ENCODE data around the gene MED22.

MED22 gene

GRCh38 chr9:133315997-133316396 lies 31.9 kb downstream of the MED22 start:
- Histone ChIP-seq H3F3A (ENCODE audit: insufficient read depth) (no peaks in the 10 kb centered on the region), H4K20me1 (ENCODE audit: low read depth, low read length) (no peaks in the 10 kb centered on the region), H3K79me2 (ENCODE audit: insufficient read depth, low read length) (no peaks in the 10 kb centered on the region), H3K9me3 (ENCODE audit: insufficient read depth, low read length) (no peaks in the 10 kb centered on the region), H2AFZ (ENCODE audit: low read depth, low read length, severe bottlenecking) (no peak overlapping the region), H3K9me2 (replicated peaks; ENCODE audit: insufficient read depth, low read length) (no peaks in the 10 kb centered on the region), H3K36me3 (ENCODE audit: low read length) (no peaks in the 10 kb centered on the region), H3K4me2 (ENCODE audit: low read depth, low read length, poor library complexity, severe bottlenecking) (no peak overlapping the region), H3K9ac (ENCODE audit: low read length) (no peak overlapping the region), H3K27ac (ENCODE audit: low read depth, low read length) (no peak overlapping the region), H3K27me3 (ENCODE audit: low read length) (no peaks in the 10 kb centered on the region), H3K4me3 (ENCODE audit: insufficient read depth, low read length, poor library complexity, severe bottlenecking) (no peak overlapping the region)
- TF ChIP-seq, protein P1, sequence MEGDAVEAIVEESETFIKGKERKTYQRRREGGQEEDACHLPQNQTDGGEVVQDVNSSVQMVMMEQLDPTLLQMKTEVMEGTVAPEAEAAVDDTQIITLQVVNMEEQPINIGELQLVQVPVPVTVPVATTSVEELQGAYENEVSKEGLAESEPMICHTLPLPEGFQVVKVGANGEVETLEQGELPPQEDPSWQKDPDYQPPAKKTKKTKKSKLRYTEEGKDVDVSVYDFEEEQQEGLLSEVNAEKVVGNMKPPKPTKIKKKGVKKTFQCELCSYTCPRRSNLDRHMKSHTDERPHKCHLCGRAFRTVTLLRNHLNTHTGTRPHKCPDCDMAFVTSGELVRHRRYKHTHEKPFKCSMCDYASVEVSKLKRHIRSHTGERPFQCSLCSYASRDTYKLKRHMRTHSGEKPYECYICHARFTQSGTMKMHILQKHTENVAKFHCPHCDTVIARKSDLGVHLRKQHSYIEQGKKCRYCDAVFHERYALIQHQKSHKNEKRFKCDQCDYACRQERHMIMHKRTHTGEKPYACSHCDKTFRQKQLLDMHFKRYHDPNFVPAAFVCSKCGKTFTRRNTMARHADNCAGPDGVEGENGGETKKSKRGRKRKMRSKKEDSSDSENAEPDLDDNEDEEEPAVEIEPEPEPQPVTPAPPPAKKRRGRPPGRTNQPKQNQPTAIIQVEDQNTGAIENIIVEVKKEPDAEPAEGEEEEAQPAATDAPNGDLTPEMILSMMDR (IDR thresholded peaks at IDR 0.05; ENCODE audit: insufficient read depth, low read length, poor library complexity, severe bottlenecking) = no peak
- no peak for TF ChIP-seq EZH2phosphoT487 (conservative IDR thresholded peaks at IDR 0.05; ENCODE audit: low read length)

GRCh38 chr9:133309608-133310007 lies 38.3 kb downstream of the MED22 start:
- no peak overlapping the region for H2AFZ ChIP-seq (ENCODE audit: low read depth, low read length, severe bottlenecking)
- no peaks in the 10 kb centered on the region for H3K36me3 ChIP-seq (ENCODE audit: low read length)
- H3K27ac ChIP-seq (ENCODE audit: low read depth, low read length) = no peak overlapping the region
- no peaks in the 10 kb centered on the region for H3K79me2 ChIP-seq (ENCODE audit: insufficient read depth, low read length)
- no peak overlapping the region for H3K9ac ChIP-seq (ENCODE audit: low read length)
- no peak overlapping the region for H3K4me3 ChIP-seq (ENCODE audit: insufficient read depth, low read length, poor library complexity, severe bottlenecking)
- H3K9me2 ChIP-seq (replicated peaks; ENCODE audit: insufficient read depth, low read length) = no peaks in the 10 kb centered on the region
- no peak overlapping the region for H3K4me2 ChIP-seq (ENCODE audit: low read depth, low read length, poor library complexity, severe bottlenecking)
- no peaks in the 10 kb centered on the region for H3F3A ChIP-seq (ENCODE audit: insufficient read depth)
- H3K27me3 ChIP-seq (ENCODE audit: low read length) = no peaks in the 10 kb centered on the region
- no peak for TF ChIP-seq EZH2phosphoT487 (conservative IDR thresholded peaks at IDR 0.05; ENCODE audit: low read length)
- TF ChIP-seq, protein P1 (IDR thresholded peaks at IDR 0.05; ENCODE audit: insufficient read depth, low read length, poor library complexity, severe bottlenecking) = no peak
- no peaks in the 10 kb centered on the region for H3K9me3 ChIP-seq (ENCODE audit: insufficient read depth, low read length)
- H4K20me1 ChIP-seq (ENCODE audit: low read depth, low read length) = no peaks in the 10 kb centered on the region

DNA sequence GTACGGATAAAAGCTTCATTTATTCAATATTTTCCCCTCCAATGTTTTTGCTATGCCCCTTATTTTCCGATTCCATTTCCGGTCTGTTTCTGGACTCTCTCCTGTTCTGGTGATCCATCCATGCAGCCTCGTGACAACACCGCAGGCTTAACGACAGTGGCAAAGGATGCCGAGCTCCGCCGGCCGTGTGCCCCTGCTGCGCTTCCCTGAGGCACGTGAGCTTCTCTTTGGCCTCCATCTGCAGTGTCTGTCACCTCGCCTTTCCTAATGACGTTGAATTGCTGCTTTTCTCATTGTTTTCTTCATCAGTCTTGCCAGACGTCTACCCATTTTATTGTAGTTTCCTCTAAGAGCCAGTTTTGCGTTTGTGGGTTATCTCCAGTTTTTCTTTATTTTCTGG lies 40.6 kb downstream of the MED22 start:
- Histone ChIP-seq H3K27ac (ENCODE audit: low read depth, low read length) (no peak overlapping the region), H3K36me3 (ENCODE audit: low read length) (no peaks in the 10 kb centered on the region), H3K9me2 (replicated peaks; ENCODE audit: insufficient read depth, low read length) (no peaks in the 10 kb centered on the region), H3F3A (ENCODE audit: insufficient read depth) (no peaks in the 10 kb centered on the region), H3K9me3 (ENCODE audit: insufficient read depth, low read length) (no peaks in the 10 kb centered on the region), H3K4me3 (ENCODE audit: insufficient read depth, low read length, poor library complexity, severe bottlenecking) (no peak overlapping the region), H4K20me1 (ENCODE audit: low read depth, low read length) (no peaks in the 10 kb centered on the region), H3K4me2 (ENCODE audit: low read depth, low read length, poor library complexity, severe bottlenecking) (no peak overlapping the region), H2AFZ (ENCODE audit: low read depth, low read length, severe bottlenecking) (no peak overlapping the region), H3K79me2 (ENCODE audit: insufficient read depth, low read length) (no peaks in the 10 kb centered on the region), H3K9ac (ENCODE audit: low read length) (no peak overlapping the region), H3K27me3 (ENCODE audit: low read length) (no peaks in the 10 kb centered on the region)
- TF ChIP-seq, protein P1 (IDR thresholded peaks at IDR 0.05; ENCODE audit: insufficient read depth, low read length, poor library complexity, severe bottlenecking) = no peak
- TF ChIP-seq EZH2phosphoT487 (conservative IDR thresholded peaks at IDR 0.05; ENCODE audit: low read length) = no peak

Data from SU-DHL-6 (cell line).